Measurements from ENCODE around the gene COL6A2.

DNA sequence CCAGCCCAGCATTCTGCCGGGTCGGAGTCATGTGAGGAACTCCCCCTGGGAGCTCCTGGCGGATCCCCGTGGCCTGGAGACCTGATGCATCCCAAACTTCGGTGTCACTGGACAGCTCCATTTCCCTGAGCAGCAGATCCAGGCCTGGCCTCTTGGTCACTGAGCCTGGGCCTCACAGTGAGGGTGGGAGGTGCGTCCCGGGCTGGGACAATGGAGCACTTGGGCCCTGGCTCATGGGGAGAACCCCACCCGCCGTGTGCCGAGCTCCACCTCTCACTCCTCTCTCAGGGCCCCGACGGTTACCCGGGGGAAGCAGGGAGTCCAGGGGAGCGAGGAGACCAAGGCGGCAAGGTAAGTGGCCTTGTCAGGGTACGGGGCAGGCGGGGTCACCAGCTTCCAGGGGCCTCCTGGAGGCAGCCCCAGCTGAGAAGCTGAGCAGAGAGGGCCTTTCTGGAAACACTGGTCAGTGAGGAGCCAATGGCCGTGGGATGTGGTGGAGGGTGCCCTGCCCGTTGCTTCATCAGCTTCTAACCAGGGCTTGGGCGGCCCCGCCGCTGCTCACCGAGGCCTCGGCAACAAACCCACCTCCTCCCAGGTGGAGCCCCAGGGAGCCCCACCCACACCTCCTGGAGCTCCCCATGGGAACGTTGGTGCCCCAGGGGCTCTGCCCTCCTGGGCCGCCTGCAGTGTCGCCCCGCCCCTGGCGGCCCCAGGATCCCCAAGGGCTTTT is 19.8 kb downstream of the COL6A2 start:
- no peak for TF ChIP-seq POLR2AphosphoS5 (IDR thresholded peaks at IDR 0.05)
- TF ChIP-seq, protein P1, sequence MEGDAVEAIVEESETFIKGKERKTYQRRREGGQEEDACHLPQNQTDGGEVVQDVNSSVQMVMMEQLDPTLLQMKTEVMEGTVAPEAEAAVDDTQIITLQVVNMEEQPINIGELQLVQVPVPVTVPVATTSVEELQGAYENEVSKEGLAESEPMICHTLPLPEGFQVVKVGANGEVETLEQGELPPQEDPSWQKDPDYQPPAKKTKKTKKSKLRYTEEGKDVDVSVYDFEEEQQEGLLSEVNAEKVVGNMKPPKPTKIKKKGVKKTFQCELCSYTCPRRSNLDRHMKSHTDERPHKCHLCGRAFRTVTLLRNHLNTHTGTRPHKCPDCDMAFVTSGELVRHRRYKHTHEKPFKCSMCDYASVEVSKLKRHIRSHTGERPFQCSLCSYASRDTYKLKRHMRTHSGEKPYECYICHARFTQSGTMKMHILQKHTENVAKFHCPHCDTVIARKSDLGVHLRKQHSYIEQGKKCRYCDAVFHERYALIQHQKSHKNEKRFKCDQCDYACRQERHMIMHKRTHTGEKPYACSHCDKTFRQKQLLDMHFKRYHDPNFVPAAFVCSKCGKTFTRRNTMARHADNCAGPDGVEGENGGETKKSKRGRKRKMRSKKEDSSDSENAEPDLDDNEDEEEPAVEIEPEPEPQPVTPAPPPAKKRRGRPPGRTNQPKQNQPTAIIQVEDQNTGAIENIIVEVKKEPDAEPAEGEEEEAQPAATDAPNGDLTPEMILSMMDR (IDR thresholded peaks at IDR 0.05 in 8 of 11, conservative IDR thresholded peaks at IDR 0.05 in 3 of 11): no peak

All from spleen (tissue), 7 donors.